ENCODE measurements around the gene ACOT12.

The ACOT12 gene

DNA sequence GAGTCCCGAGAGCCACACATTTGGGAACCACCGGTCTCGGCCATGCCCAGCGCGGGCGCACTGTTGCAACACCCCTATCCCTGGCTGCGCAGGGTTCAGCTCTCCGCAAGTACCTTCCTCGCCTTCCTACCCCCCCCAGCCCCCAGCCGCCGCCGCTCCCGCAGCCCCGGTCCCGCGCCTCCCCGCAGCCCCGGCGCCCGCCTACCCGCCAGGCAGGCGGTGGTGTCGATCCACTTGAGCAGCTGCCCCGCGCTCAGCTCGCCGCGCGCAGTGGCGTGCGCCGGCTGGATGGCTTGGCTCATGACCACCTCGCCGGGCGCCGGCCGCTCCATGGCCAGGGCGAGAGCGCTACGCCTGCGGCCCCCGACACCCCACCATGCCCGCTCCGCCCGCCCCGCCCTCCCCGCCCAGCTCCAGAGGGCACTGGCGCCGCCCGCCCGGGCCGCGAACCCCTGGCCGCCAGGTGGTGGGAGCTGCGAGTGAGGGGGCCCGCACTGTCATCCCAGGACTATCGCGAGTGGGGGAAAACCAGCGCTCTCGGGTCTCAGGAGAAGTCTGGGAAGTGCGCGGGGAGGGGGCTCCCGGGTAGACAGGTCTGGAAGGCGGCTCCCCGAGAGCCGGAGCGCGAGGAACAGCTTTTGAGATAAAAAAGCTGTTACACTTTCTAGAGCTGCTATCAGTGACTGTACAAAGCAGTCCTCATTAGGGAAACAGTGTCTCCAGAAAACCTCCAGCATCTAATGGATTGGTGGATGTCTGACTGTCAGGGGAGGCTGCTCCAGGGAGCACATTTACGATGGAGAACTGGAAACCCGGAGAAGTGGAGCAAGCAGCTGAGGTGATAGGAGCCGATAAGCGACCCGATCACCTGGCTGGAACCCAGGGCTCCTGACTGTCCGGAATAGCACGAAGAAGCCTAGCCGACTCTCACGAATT lies at the start of gene ACOT12:
Gene ACOT12 (minus strand): TSS at position 352 of the 936 bp plus-strand sequence. CDS start 20 bp downstream, at position 332.
- no peak for DNase-seq (ENCODE audit: low read depth)
- TF ChIP-seq, protein P1, sequence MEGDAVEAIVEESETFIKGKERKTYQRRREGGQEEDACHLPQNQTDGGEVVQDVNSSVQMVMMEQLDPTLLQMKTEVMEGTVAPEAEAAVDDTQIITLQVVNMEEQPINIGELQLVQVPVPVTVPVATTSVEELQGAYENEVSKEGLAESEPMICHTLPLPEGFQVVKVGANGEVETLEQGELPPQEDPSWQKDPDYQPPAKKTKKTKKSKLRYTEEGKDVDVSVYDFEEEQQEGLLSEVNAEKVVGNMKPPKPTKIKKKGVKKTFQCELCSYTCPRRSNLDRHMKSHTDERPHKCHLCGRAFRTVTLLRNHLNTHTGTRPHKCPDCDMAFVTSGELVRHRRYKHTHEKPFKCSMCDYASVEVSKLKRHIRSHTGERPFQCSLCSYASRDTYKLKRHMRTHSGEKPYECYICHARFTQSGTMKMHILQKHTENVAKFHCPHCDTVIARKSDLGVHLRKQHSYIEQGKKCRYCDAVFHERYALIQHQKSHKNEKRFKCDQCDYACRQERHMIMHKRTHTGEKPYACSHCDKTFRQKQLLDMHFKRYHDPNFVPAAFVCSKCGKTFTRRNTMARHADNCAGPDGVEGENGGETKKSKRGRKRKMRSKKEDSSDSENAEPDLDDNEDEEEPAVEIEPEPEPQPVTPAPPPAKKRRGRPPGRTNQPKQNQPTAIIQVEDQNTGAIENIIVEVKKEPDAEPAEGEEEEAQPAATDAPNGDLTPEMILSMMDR (conservative IDR thresholded peaks at IDR 0.05; ENCODE audit: low read length), result no peak

DNA sequence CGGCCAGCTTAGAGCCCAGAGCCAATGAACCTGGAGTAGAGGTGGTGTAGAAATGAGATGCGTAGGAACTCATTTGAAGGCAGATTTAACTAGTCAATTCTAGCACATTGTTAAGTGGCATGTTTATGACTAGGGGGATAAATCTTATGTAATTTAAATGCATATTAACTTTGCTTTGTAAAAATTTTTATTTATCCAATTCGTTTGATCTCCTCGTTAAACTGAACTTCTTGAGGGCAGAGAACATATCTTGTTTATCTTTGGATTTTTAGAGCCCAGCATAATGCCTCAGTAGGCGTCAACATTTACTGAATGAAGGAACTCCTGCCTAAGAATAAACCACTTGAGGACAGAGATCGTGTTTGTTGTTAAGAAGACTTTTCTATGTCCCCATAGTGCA lies 41.1 kb upstream of the ACOT12 start:
- TF ChIP-seq, protein P1 (conservative IDR thresholded peaks at IDR 0.05; ENCODE audit: low read length), result no peak
- H3K4me3 ChIP-seq (ENCODE audit: low read length), result no peak overlapping the region
- DNase-seq (ENCODE audit: low read depth), result no peak

More for the DNA sequence above, at the start of gene ACOT12:
- H3K4me3 ChIP-seq (ENCODE audit: low read length), result peak within 1 kb of the TSS; percentile 48

DNA sequence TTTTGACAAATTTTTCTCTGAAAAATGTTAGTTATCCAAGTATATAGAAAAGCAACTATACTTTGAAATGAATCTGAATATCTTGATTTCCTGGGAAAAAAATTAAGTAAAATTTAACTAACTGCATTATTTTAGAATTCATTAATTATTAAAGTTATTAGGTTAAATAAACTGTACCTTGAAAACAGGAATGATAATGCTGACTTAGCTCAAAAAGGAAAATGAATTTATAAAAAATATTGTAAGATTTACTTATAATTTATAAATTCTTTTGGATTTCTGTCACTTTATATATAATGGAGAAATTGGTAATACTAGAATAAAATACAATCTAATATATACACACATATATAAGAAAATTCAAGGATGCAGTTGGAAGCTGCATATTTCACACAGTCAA lies 36.1 kb upstream of the ACOT12 start:
- TF ChIP-seq, protein P1 (conservative IDR thresholded peaks at IDR 0.05; ENCODE audit: low read length), result no peak

DNA sequence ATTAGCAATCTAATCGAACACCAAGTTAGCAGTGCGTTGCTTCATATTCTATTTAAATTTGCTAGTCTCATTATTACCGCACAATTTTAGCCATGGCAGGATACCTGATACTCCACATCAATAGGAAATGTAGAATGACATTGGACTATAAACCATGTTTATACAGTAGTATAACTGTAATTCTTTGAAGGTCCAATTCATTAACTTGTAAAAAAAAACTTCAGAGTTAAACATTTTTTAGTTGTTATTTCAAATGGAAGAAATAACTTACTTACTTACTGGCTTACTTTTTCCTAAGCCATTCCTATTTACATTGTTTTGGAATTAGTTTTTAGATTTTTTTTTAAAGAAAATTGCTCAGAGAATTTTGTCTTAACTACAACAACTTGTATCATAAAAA lies 35.4 kb upstream of the ACOT12 start:
- H3K4me3 ChIP-seq (ENCODE audit: low read length), result no peak overlapping the region
- TF ChIP-seq, protein P1 (conservative IDR thresholded peaks at IDR 0.05; ENCODE audit: low read length), result no peak
- no peak for DNase-seq (ENCODE audit: low read depth)

More for the DNA sequence above, 36.1 kb upstream of the ACOT12 start:
- no peak overlapping the region for H3K4me3 ChIP-seq (ENCODE audit: low read length)
- DNase-seq (ENCODE audit: low read depth), result no peak

DNA sequence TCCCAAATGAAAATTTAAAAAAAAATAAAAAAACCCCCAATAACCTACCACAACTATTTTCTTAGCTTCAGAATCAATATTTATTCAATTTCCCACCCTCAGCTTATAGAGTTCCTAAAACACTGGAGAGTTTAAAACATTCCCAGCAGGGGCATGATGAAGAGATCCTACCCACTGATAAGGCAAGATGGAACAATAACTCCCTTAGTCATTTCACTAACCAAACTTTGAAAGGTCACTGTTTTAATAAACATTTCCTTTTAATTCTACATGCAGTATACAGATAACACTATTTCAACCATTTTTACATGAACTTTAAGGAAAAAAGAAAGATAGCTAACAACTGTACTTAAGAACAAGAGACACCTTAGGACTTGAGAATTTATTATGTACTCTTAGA lies 34.9 kb upstream of the ACOT12 start:
- no peak overlapping the region for H3K4me3 ChIP-seq (ENCODE audit: low read length)
- no peak for DNase-seq (ENCODE audit: low read depth)
- TF ChIP-seq, protein P1 (conservative IDR thresholded peaks at IDR 0.05; ENCODE audit: low read length), result no peak

DNA sequence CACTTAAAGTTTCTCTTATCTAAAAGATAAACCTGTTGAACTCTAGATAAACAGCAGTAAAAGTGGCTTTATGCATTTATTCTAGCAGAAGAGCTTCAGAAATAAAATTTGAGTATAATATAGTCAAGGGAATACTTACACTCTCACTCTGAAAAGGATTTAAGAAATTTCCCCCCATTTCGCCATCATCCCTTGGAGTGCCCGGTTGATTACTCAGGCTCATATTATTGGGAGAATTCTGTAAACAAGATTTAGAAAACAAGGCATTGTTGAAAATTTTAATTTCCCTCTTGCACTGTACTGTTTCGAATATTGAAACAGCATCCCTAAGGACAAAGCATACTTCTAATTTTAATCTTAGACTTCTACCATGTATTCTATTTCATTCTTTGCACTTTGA lies 34.5 kb upstream of the ACOT12 start:
- TF ChIP-seq, protein P1 (conservative IDR thresholded peaks at IDR 0.05; ENCODE audit: low read length), result no peak
- peak; percentile 42 for DNase-seq (ENCODE audit: low read depth)
- H3K4me3 ChIP-seq (ENCODE audit: low read length), result no peak overlapping the region

DNA sequence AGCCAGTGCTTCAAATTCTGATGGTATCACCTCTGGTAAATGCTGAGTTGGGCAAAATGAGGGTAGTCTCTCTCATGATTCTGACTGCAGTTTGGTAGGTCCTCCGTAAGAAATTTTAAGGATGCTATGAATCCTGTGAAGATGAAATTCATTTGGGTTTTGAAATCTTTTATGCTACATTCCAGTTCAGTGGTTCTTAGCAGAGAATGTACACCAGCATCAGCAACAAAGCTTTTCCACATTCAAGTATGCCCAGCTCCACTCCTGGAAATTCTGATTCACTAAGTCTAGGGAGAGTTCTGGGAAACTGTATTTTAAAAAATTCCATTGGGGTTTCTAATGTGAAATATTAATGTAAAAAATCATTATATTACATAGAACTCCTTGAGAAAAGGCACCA lies 33.6 kb upstream of the ACOT12 start:
- H3K4me3 ChIP-seq (ENCODE audit: low read length), result no peak overlapping the region
- DNase-seq (ENCODE audit: low read depth), result no peak

More for the DNA sequence above, 33.6 kb upstream of the ACOT12 start:
- TF ChIP-seq, protein P1 (conservative IDR thresholded peaks at IDR 0.05; ENCODE audit: low read length), result no peak

Measured in AG10803 (cell line).